Measurements from ENCODE around the gene CYSRT1.

The CYSRT1 gene

GRCh38 chr9:137224830-137225694 lies at the start of gene CYSRT1:
Gene CYSRT1, plus strand, starts transcription at chr9:137225174. Its CDS starts 448 bp downstream, at chr9:137225622.
- DNase-seq (ENCODE audit: low spot score), result no peak

DNA sequence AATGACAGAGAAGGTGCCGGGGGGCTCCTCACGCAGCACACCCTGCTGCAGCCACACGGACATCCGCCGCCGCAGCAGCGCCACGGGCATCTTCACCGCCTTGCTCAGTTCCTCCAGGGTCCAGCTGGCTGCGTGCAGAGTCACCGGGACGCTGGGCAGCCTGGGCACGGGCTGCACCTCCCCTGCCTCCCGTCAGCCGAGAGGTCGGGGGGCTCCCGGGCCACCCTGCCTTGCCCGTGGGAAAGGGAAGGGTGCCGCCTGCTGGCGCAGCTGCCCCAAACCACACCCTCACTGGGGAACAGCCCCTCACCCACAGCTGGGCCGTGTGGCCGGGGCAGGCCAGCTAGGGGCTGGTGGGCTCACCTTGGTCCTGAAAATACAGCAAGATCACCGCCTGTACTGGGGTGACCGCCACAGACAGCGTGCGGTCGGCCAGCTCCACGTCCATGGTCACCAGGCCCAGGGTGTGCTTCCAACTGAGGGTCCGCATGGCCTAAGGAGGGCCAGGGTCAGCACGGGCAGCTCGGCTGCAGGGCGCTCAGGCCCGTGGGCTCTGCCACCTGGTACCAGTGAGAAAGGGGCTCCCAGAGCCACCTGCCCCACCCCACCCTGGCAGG lies 49.5 kb upstream of the CYSRT1 start:
- DNase-seq (ENCODE audit: low spot score), result no peak

DNA sequence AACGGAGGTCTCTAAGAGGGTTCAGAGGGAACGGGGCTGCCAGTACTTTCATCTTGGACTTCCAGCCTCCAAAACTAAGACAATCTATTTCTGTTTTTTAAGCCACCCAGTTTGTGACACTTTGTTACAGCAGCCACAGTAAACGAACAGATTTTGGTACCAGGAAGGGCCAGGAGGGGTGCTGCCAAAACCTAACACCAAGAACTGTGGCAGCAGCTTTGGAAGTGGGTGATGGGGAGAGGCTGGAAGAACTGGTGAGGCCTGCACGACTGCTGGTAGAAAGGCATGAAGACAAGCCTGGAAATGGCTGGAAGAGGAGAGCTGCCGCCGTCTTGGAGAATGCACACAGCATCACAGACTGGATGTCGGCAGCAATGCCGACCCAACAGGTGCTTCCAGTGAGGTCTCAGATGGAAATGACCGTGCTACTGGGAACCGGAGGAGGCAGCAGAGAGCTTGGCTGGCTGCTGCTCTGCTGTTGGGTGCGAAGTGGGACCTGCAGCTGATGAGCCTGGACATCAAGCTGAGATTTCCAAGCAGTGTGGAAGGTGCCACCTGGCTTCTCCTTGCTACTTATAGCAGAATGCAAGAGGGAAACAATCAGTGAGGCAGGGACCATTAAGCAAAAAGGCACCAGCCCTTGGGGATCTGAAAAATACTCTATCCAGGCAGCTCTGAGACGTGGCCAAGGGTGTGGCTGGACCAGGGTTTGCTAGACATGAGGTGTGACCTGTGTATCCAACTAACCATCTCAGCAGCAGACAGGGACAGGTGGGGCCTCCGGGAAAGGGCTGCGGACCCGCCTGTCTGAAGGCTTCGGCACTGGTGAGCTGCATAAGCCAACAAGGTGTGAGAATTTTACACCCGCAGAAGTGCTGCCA lies 48.4 kb upstream of the CYSRT1 start:
- peak; percentile 70 for DNase-seq (ENCODE audit: low spot score)

DNA sequence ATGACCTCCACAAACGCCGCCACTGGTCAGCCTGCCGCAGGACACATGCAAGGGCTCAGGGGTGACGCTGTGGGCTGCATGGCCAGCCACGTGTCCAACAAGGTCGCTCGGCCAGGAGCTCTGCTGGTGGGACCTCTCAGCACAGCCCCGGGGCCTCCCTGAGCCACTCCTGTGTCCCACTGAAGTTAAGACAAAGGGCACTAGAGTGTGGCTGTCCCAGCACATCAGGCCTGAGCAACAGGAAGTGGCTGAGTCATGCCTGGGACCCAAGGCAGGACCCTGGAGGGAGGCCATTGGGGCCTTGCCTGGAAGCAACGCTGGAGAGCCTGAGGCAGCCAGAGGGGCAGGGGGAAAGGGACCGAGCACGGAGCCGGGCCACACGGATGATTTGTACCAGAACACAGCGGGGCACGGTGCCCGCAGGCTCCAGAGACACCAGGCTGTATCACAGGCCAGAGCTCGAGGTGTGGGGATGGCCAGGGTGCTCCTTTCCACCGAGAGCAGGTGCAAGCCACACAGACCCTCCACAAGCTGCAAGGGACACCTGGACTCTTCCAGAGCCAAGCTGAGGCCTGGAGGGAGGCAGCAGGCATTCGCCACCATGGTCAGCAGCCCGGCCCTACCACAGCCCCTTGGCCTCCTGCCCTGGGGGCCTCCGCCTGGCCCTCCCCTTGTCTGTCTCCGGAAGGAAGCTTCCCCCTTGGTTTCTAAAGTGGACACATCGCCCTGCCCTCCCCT lies 46.6 kb upstream of the CYSRT1 start:
- DNase-seq (ENCODE audit: low spot score), result no peak

GRCh38 chr9:137178939-137179630 lies 45.9 kb upstream of the CYSRT1 start:
- DNase-seq (ENCODE audit: low spot score), result no peak

- DNase-seq (ENCODE audit: low spot score), result no peak
Observed at GRCh38 chr9:137179761-137180160, 45.2 kb upstream of the CYSRT1 start.

DNA sequence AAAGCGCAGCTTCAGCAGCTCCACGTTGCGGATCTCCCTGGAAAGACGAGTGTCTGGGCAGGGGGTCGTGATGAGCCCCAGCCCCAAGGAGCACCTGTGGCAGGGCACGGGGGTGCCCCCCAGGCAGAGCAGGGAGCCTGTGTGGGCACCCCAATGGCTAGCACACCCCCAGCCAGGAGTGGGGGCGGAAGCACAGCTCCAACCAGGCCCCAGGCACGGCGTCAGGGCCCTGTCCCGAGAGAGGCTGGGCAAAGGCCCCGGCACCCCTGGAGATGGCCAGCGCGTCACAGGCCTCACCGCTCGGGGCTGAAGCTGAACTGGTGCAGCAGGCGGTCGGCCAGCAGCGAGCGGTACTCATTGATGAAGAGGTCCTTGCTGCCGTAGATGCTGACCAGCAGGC lies 44.5 kb upstream of the CYSRT1 start:
- no peak for DNase-seq (ENCODE audit: low spot score)

GRCh38 chr9:137181680-137182079 lies 43.3 kb upstream of the CYSRT1 start:
- no peak for DNase-seq (ENCODE audit: low spot score)

DNA sequence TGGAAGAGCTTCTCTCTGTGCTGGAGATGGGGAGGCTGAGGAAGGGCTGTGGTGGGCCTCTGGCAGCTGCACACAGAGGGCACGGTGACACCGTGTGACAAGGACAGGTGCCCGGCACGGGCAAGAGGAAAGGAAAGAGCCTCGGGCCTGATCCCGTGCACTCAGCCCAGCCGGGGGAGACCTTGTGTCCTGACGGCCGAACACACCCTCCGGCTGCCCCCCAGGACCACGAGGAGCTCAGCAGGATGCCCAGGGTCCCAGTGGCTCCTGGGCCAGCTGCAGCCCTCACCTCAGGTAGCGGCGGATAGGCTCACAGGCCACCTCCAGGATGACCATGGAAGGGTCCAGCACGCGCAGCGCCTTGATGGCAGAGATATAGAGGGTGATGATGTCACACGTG lies 42.1 kb upstream of the CYSRT1 start:
- DNase-seq (ENCODE audit: low spot score), result no peak

GRCh38 chr9:137183980-137184595 lies 40.9 kb upstream of the CYSRT1 start:
- DNase-seq (ENCODE audit: low spot score), result no peak

DNA sequence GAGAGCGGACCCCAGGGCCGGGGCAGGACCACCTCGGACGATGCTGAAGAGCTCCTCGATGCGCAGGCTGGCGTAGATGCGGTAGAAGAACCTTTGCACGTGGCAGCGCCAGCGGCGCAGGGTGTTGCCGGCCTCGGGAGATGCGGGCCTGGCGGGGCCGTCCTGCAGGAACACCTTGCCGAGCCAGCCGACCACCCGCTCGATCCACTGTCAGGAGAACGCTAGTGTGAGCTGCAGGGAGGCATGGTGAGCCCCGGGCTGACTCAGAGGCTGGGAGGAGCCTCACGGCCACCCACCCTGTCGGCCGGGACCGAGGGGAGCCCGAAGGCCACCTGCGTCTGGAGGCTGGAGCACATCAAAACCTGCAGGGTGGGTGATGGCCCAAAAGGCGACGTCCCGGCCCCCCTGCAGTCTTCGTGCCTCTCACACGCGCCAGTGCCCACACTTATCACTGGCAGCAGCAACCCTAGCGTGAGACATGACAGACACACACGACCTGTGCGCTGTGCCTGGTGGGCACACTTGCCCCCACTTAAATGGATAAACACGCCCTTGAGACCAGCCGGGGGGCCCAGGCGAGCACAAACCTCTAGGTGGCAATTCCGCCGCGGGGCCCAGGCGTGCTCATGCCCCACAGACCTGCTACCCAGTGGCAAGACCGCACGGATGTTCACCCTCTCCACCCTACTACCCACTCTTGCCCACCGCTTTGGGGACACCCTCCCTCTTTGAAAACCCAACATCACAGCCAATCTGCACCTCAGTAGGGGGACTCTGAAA lies 39.9 kb upstream of the CYSRT1 start:
- no peak for DNase-seq (ENCODE audit: low spot score)

- DNase-seq (ENCODE audit: low spot score), result no peak
Observed at GRCh38 chr9:137185921-137186320, 39.1 kb upstream of the CYSRT1 start.

GRCh38 chr9:137186385-137186784 lies 38.6 kb upstream of the CYSRT1 start:
- DNase-seq (ENCODE audit: low spot score), result no peak

GRCh38 chr9:137187386-137187785 lies 37.6 kb upstream of the CYSRT1 start:
- DNase-seq (ENCODE audit: low spot score), result no peak

DNA sequence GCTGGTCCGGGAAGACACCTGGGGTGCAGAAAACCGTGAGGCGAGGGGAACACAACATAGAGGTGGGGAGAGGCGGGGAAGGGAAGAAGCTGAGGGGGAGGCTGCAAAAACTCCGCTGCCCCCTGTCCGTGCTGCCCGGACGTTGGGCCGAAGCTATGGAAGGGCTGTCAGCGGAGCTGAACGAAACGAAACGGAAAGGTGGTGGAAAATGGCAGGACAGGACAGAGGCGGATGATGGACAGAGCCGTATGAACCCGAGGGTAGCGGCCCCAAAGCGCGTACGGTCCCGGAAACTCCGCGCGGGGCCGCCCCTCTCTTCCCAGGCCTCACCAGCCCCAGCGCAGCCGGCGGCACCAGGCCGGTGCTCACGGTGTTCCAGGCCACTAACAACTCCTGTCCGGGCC lies 36.9 kb upstream of the CYSRT1 start:
- no peak for DNase-seq (ENCODE audit: low spot score)

- peak; percentile 98 for DNase-seq (ENCODE audit: low spot score)
Observed at GRCh38 chr9:137188490-137189296, 36.3 kb upstream of the CYSRT1 start, which contains the start of the genes ANAPC2 and SSNA1. Gene ANAPC2, minus strand, starts transcription at chr9:137188560. Its CDS starts 28 bp downstream, at chr9:137188532. Gene SSNA1, plus strand, starts transcription at chr9:137188676. Its CDS starts 51 bp downstream, at chr9:137188727.

DNA sequence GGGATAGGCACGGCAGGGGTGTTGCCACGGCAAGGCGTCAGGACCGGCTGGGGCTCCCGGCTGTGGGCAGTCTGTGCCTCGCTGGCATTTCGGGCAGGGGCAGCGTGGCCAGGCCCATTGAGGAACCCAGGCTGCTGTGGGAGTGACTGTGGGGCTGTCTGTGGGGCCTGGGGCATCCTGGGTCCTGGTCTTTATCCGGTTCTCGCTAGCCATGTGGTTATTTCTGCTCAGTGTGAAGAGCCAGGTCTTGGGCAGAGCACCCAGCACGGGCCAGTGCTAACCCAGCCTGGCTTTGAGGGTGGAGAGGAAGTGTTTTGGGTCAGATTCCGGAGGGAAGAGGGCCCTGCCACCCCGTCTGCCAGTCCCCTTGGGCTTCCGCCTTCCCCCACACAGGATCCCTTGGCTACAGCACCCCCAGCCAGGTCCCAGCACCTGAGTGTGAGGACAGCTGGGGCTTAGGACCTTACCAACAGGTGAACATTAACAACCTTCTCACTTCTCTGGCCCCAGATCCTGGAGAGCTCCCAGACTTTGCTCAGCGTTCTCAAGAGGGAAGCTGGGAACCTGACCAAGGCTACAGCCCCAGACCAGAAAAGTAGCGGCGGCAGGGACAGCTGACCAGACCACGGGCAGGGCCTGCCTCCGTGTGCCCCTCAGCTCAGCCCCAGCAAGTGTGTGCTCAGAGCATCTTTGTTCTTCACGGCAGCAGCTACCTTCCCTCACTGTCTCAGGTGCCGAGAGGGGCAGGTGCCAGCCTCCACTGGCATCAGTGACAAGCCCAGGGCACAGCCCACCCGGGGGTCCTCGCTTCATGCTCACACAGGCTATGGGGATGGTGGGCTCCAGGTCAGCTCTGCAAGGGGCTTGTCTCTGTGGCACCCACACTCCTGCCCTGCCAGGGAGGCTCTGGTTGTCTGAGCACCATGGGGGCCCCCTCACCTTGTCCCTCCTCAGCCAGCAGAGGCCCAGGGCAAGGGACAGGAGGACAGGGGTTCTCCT lies 35.4 kb upstream of the CYSRT1 start:
- no peak for DNase-seq (ENCODE audit: low spot score)

All from AG20443 (cell line).